LHCN-M2 (cell line): ENCODE measurements around the gene TRAF3IP3. TPM values are rescaled to one million over a fixed set of nuclear protein-coding genes. Genes with fewer than 3 reads are reported as not detected.

Experiments
- DNase-seq: peaks from one replicate; pipeline ENCODE4 v3.0.0-alpha.2; 2012; ENCODE audit warnings: low read depth
- total RNA-seq: library from RNA; depleted of rRNA; stranded (reverse); fragments of >200 nt; gene quantifications from 2 replicates; pipeline ENCODE4 v1.2.3, GENCODE V29; 2014

The TRAF3IP3 gene
- total RNA-seq, 1 experiment from 2014 or later, result not detected

- no peak for DNase-seq
These were observed 18.7 kb upstream of the TRAF3IP3 start for GRCh38 chr1:209737118-209737505.

DNA sequence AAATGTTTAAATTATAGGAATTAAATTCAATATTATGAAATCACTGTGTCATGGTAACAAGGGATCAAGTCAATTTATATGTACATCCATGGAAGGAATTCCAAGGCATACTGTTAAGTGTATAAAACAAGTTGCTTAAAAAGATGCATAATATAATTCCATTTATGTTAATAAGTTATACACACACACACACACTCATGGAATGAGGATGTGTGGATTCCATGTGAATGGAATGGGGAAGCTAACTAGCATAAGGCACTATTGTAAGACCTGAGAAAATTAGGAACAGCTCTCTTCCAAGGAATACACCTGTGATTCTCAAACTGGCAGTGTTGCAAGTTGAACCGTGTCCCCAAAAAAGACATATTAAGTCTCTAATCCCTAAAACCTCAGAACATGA lies 17.6 kb upstream of the TRAF3IP3 start:
- DNase-seq, result no peak

DNA sequence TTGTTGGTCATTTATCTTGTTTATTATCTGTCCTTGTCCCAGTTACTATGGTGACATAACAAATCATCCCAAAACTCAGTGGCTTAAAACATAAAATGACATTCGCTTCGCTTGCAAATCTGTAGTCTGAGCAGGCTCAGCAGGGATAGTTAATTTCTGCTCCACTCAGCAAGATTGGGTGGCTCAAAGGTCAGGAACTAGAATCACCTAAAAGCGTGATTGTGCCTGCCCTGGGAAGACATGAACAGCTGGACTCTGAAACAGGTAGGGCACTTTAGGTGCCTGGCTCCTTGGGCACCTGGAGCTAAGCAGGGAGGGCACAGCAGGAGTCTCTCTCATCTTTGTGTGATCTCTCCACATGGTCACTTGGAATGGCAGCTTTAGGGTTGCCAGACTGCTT lies 14.7 kb upstream of the TRAF3IP3 start:
- DNase-seq, result no peak

GRCh38 chr1:209741889-209742288 lies 14.0 kb upstream of the TRAF3IP3 start:
- no peak for DNase-seq

- DNase-seq, result peak; percentile 45
These were observed 13.3 kb upstream of the TRAF3IP3 start for GRCh38 chr1:209742409-209743144.

- peak; percentile 73 for DNase-seq
These were observed 12.7 kb upstream of the TRAF3IP3 start for GRCh38 chr1:209743145-209743482.

GRCh38 chr1:209746451-209747165 lies 9.2 kb upstream of the TRAF3IP3 start:
- no peak for DNase-seq

DNA sequence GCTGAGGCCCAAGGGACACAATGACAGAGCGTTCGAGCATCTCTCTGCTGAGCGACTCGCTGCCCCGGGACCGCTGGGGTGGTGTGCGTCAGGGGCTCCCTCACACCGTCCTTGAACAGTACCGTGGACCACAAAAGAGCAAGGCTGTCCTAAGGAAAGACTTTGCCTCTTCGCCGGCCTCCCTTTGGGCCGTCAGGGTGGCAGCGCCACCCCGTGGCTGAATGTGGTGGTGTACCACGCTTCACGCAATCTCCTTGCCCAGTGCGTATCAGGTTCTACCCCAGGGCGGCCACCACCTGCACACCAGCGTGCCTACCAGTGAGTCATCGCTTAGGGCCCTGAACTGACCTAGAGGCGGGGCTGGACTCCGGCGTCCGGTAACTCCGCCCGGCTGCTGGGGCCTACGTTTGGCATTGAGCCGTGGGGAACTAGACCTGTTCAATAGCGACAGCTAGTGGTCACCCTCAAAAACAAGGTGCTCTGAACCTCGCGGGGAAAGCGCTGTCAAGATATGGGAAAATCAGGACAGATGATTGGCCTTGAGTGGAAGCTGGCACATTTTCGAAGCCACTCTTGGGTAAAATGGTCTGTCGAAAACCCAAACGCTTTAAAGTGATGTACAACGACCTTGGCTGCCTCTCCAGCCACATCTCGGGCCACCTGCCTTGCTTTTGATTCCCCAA lies 8.1 kb upstream of the TRAF3IP3 start:
- DNase-seq, result peak; percentile 88

DNA sequence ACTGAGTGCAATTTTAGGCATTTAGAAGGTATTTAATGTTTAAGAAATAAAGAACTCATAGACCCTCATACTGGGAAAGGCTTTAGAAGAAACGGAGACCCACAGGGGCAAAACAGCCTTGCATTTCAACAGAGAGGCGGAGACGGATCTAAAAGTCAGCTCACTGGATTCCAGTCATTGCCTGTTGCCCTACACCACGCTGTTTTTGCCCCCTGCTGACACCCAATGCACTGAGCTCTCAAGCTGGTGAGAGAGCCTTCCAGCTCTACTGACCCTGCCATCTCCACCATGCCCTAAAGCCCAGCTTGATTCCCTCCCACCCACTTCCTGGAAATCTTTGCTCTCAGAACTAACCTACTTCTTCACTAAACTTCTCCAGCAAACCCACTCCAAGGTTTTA lies 7.2 kb upstream of the TRAF3IP3 start:
- no peak for DNase-seq

DNA sequence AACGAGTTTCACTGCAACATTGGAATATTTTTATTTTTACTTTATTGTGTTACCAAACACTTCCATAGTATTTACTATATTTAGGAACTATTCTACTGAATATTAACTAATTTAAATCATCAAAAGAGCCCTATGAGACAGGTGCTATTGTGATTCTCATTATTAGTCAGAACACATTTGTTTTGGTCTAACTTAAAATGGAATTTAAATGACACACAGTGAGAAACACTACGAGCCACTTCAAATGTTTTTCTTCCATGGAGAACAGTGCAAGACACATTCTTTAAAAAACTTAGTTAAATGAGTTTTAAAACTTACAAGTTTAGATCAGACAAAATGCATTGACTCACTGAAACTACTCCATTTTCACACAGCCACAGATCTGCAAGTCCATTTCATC lies 6.6 kb upstream of the TRAF3IP3 start:
- DNase-seq, result no peak

- DNase-seq, result no peak
These were observed 6.1 kb upstream of the TRAF3IP3 start for GRCh38 chr1:209749670-209750323.

GRCh38 chr1:209751627-209752231 lies 4.1 kb upstream of the TRAF3IP3 start:
- DNase-seq, result no peak

DNA sequence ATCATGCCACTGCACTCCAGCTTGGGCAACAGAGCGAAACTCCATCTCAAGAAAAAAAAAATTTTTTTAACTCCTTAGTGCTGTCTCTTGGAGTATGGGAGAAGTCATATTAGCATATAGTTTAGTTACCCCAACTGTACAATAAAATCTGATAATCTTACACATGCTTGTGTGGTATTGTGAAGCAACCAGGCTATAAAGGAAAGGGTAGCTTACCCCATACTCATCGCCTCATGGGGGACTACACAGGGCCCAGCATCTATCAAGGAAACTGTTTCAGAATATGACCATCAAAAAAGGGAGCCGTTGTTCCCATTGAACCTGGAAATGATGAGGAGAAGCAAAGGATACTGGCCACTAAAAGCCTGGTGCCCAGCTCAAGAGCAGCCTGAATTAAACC lies 3.0 kb upstream of the TRAF3IP3 start:
- no peak for DNase-seq

DNA sequence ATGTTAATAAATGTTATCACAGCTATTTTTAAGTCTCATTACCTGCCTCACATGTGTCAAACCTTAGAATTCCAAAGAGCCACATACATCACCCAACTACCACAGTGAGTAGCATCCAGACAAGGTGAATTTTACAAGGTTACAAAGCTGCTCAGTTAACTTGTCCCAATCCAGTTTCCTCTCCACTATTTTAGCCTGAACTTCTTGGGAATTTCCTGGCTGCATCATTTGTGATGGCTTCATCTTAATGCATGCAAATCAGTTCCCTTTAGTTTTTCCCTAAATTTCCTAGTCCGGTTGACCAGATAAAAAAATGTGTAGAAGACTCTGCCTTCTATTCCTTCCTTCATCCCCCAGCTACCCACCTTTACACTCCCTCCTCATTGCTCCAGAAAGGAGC lies 597 bp upstream of the TRAF3IP3 start:
- no peak for DNase-seq

DNA sequence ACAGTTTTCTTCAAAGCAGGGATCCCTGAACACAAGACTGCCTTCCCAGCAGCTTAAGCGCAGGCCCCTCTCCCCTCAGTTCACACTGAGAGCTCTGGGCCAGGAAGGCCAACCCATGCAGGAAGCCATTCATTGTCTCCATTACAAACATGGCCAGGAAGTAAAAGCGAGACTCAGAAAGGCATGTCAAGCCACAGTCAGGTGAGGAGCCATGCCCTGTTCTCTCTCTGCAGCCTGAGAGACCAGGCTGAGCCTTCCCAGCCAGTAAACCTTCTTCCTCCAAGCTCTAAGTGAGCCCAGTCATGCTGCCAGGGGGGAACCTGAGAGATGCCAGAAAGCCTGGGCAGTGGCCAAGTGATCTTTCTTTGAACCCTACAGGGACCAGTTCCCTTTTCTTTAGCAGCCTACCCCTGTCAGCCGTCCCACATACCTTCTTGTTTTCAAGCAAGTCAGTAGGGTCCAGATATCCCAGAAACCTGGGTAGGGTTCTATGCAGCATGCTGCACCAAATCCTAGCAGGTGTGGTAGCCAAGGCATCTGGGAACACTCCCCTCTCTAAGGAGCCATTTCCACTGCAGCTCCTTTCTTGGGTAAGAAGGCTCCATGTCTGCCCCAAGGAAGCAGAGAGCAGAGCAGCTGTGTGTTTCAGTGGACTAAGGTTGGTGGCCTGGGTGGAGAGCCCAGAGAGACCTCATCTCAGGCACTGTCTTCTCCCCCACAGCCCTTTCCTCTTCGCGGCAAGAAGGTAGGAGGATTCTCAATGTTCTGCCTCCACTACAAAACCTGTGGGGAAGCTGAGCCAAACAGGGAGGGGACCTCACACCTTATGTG lies 977 bp downstream of the TRAF3IP3 start:
- DNase-seq, result no peak

GRCh38 chr1:209758400-209758799 lies 2.5 kb downstream of the TRAF3IP3 start:
- DNase-seq, result no peak

GRCh38 chr1:209759829-209760359 lies 4.0 kb downstream of the TRAF3IP3 start:
- no peak for DNase-seq

GRCh38 chr1:209761011-209761635 lies 5.3 kb downstream of the TRAF3IP3 start:
- no peak for DNase-seq

- DNase-seq, result no peak
These were observed 10.2 kb downstream of the TRAF3IP3 start for GRCh38 chr1:209766051-209766450.

DNA sequence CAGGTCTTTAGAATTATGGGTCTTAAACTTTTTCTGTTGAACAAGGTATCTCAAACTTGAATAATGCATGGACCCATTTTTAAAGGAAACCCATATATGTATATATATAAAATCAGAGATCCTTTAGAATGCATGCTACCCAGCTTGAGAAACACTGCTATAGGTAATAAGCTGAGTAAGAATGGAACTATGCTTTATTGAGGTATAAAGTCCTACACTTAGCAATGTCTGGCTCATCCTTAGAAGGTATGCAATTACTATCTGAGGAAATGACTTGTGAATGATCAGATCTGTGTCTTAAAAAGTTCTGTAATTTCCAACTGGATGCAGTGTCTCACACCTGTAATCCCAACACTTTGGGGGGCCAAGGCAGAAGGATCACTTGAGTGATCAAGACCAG lies 11.2 kb downstream of the TRAF3IP3 start:
- DNase-seq, result no peak
